Retinal pigment epithelial cell (primary cell): Measurements from ENCODE around the gene C10orf67.

ENCODE experiments used
- DNase-seq: peaks from one replicate; pipeline ENCODE4 v3.0.0-alpha.2; 2010; ENCODE audit warnings: low read depth
- H3K4me3 ChIP-seq: 2 replicates; pipeline ENCODE4 v1.5.1; 2011; ENCODE audit warnings: mild to moderate bottlenecking, low read length, control low read depth, moderate library complexity
- CTCF ChIP-seq: conservative IDR thresholded peaks from 2 replicates; pipeline ENCODE4 v1.5.1; 2011; ENCODE audit warnings: low read depth, low read length, control low read depth, inconsistent platforms

The C10orf67 gene

GRCh38 chr10:23381298-23382040 is 36.9 kb upstream of the C10orf67 start:
- DNase-seq, result no peak
- TF ChIP-seq CTCF, result no peak

GRCh38 chr10:23379686-23380085 is 35.1 kb upstream of the C10orf67 start:
- no peak for DNase-seq
- TF ChIP-seq CTCF, result no peak
- H3K4me3 ChIP-seq, result no peak overlapping the region

More at GRCh38 chr10:23381298-23382040, 36.9 kb upstream of the C10orf67 start:
- no peak overlapping the region for H3K4me3 ChIP-seq

- no peak for TF ChIP-seq CTCF
- no peak overlapping the region for H3K4me3 ChIP-seq
- no peak for DNase-seq
These were observed 31.6 kb upstream of the C10orf67 start for GRCh38 chr10:23376229-23376655.

GRCh38 chr10:23375366-23375765 is 30.8 kb upstream of the C10orf67 start:
- no peak overlapping the region for H3K4me3 ChIP-seq
- no peak for DNase-seq
- TF ChIP-seq CTCF, result no peak

GRCh38 chr10:23373156-23373555 is 28.6 kb upstream of the C10orf67 start:
- no peak overlapping the region for H3K4me3 ChIP-seq
- TF ChIP-seq CTCF, result no peak
- DNase-seq, result no peak

GRCh38 chr10:23371073-23371472 is 26.5 kb upstream of the C10orf67 start:
- DNase-seq, result no peak
- no peak for TF ChIP-seq CTCF
- no peak overlapping the region for H3K4me3 ChIP-seq

- DNase-seq, result no peak
- TF ChIP-seq CTCF, result no peak
- no peak overlapping the region for H3K4me3 ChIP-seq
These were observed 25.5 kb upstream of the C10orf67 start for GRCh38 chr10:23370106-23370505.
